Thyroid gland (tissue), 4 donors: Measurements from ENCODE around the gene HERPUD1.

Source experiments
- POLR2A ChIP-seq, 2 donors: fragments of 450-650 bp; IDR thresholded peaks; one replicate each; pipeline ENCODE4 v1.6.1; 2017; ENCODE audit warnings: antibody characterized with exemption in 2 of 2, mild to moderate bottlenecking in 2 of 2, moderate library complexity in 1 of 2
- TF ChIP-seq, protein P1 (sequence below), 6 experiments: fragments of 200-600 bp in 3 of 6; fragments of 450-650 bp in 3 of 6; sonication (generic) in 3 of 6; IDR thresholded peaks; one replicate each; pipeline ENCODE4 v1.5.1; 2016 to 2019; ENCODE audit warnings: antibody characterized with exemption in 6 of 6, mild to moderate bottlenecking in 2 of 6, inconsistent platforms in 1 of 6, moderate library complexity in 1 of 6

DNA sequence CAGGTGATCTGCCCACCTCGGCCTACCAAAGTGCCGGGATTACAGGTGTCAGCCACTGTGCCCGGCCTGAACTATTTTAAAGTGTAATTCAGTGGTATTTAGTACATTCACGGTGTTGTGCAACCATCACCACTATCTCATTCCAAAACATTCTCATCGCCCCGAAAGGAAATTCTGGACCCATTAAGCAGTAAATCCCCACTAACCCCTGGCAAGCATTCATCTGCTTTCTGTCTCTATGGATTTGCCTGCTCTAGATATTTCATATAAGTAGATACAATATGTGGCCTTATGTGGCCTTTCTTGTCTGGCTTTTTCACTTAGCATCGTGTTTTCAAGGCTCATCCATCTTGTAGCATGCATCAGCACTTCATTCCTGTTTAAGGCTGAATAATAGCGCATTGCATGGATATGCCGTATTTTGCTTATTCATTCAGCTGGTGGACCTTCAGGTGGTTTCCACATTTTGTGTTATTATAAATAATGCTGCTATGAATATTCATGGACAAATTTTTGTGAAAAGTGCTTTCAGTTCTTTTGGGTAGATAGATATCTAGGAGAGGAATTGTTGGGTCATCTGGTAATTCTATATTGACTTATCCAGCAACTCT lies 8.4 kb upstream of the HERPUD1 start:
- no peak for TF ChIP-seq POLR2A (IDR thresholded peaks at IDR 0.05)
- TF ChIP-seq, protein P1, sequence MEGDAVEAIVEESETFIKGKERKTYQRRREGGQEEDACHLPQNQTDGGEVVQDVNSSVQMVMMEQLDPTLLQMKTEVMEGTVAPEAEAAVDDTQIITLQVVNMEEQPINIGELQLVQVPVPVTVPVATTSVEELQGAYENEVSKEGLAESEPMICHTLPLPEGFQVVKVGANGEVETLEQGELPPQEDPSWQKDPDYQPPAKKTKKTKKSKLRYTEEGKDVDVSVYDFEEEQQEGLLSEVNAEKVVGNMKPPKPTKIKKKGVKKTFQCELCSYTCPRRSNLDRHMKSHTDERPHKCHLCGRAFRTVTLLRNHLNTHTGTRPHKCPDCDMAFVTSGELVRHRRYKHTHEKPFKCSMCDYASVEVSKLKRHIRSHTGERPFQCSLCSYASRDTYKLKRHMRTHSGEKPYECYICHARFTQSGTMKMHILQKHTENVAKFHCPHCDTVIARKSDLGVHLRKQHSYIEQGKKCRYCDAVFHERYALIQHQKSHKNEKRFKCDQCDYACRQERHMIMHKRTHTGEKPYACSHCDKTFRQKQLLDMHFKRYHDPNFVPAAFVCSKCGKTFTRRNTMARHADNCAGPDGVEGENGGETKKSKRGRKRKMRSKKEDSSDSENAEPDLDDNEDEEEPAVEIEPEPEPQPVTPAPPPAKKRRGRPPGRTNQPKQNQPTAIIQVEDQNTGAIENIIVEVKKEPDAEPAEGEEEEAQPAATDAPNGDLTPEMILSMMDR (IDR thresholded peaks at IDR 0.05) = no peak
